Retinal pigment epithelial cell (primary cell): ENCODE measurements around the gene CACNA1C.

Experiments
- DNase-seq: peaks from one replicate; pipeline ENCODE4 v3.0.0-alpha.2; 2010; ENCODE audit warnings: low read depth
- H3K4me3 ChIP-seq: 2 replicates; pipeline ENCODE4 v1.5.1; 2011; ENCODE audit warnings: mild to moderate bottlenecking, low read length, control low read depth, moderate library complexity
- CTCF ChIP-seq: conservative IDR thresholded peaks from 2 replicates; pipeline ENCODE4 v1.5.1; 2011; ENCODE audit warnings: low read depth, low read length, control low read depth, inconsistent platforms

Gene CACNA1C

GRCh38 chr12:2110849-2111566 is 58.2 kb downstream of the CACNA1C start:
- TF ChIP-seq CTCF: no peak
- no peak overlapping the region for H3K4me3 ChIP-seq
- no peak for DNase-seq

GRCh38 chr12:2111826-2112225 is 59.0 kb downstream of the CACNA1C start:
- H3K4me3 ChIP-seq: no peak overlapping the region
- no peak for TF ChIP-seq CTCF
- DNase-seq: no peak

- TF ChIP-seq CTCF: no peak
- H3K4me3 ChIP-seq: no peak overlapping the region
- DNase-seq: no peak
Measured at GRCh38 chr12:2112401-2112800, 59.6 kb downstream of the CACNA1C start.

- no peak overlapping the region for H3K4me3 ChIP-seq
- no peak for TF ChIP-seq CTCF
- no peak for DNase-seq
Measured at GRCh38 chr12:2113119-2113912, 60.5 kb downstream of the CACNA1C start.

GRCh38 chr12:2114071-2114470 is 61.3 kb downstream of the CACNA1C start:
- no peak for DNase-seq
- H3K4me3 ChIP-seq: no peak overlapping the region
- no peak for TF ChIP-seq CTCF

- H3K4me3 ChIP-seq: no peak overlapping the region
- no peak for DNase-seq
- TF ChIP-seq CTCF: no peak
Measured at GRCh38 chr12:2115101-2115845, 62.5 kb downstream of the CACNA1C start.
